Smooth muscle cell (in vitro differentiated cells): ENCODE data around the gene TBC1D2B. TPM values are rescaled to one million over a fixed set of nuclear protein-coding genes. Genes with fewer than 3 reads are reported as not detected.
"Not testable (repeated sequence)": the region's sequence is repeated elsewhere in the genome, so short reads cannot be mapped to it uniquely, and the experiment has no call there.

Experiments used
- DNase-seq: peaks from one replicate; lab custom pipeline; 2025; ENCODE audit not compliant: unreplicated experiment; lab: John Stamatoyannopoulos, UW
- H2AFZ ChIP-seq: fragments of 200-600 bp; sonication (generic); 2 replicates; pipeline ENCODE4 v1.6.0; 2016; ENCODE audit warnings: antibody characterized with exemption, low read depth, mild to moderate bottlenecking
- H3F3A ChIP-seq: fragments of 200-600 bp; sonication (generic); 2 replicates; pipeline ENCODE4 v1.6.0; 2017; ENCODE audit warnings: antibody characterized with exemption, low read depth
- H3K27ac ChIP-seq: fragments of 200-600 bp; sonication (generic); 2 replicates; pipeline ENCODE4 v1.5.1; 2016; ENCODE audit warnings: low read depth, mild to moderate bottlenecking
- H3K27me3 ChIP-seq: fragments of 200-600 bp; sonication (generic); 2 replicates; pipeline ENCODE4 v1.6.1; 2016; ENCODE audit warnings: low read depth, mild to moderate bottlenecking
- H3K36me3 ChIP-seq: fragments of 200-600 bp; sonication (generic); 2 replicates; pipeline ENCODE4 v1.5.1; 2016; ENCODE audit warnings: low read depth
- H3K4me1 ChIP-seq: fragments of 200-600 bp; sonication (generic); 2 replicates; pipeline ENCODE4 v1.5.1; 2016; ENCODE audit warnings: low read depth
- H3K4me2 ChIP-seq: fragments of 200-600 bp; sonication (generic); 2 replicates; pipeline ENCODE4 v1.6.0; 2016; ENCODE audit warnings: mild to moderate bottlenecking
- H3K4me3 ChIP-seq: fragments of 200-600 bp; sonication (generic); 2 replicates; pipeline ENCODE4 v1.5.1; 2016; ENCODE audit warnings: mild to moderate bottlenecking
- H3K79me2 ChIP-seq: fragments of 200-600 bp; sonication (generic); 2 replicates; pipeline ENCODE4 v1.6.0; 2016; ENCODE audit warnings: low read depth, mild to moderate bottlenecking
- H3K9ac ChIP-seq: fragments of 200-600 bp; sonication (generic); 2 replicates; pipeline ENCODE4 v1.6.0; 2016; ENCODE audit warnings: low read depth
- H3K9me3 ChIP-seq: fragments of 200-600 bp; sonication (generic); replicated peaks from 2 replicates; pipeline ENCODE4 v1.5.1; 2016; ENCODE audit warnings: low read depth
- H4K20me1 ChIP-seq: fragments of 200-600 bp; sonication (generic); 2 replicates; pipeline ENCODE4 v1.6.0; 2016; ENCODE audit warnings: low read depth
- WGBS: methylation state at CpG from one replicate; pipeline ENCODE4 v1.1.7; 2016; ENCODE audit warnings: low lambda C conversion rate; 5-methylcytosine and 5-hydroxymethylcytosine counted together
- polyA plus RNA-seq: library from polyadenylated mRNA; unstranded; fragments of >200 nt; fragmentation: Nextera tagmentation; extraction: Ambion mirVana; gene quantifications from 2 replicates; pipeline ENCODE4 v1.2.1, GENCODE V29; 2016
- total RNA-seq: library from RNA; depleted of rRNA; stranded (reverse); fragments of >200 nt; gene quantifications from 2 replicates; pipeline ENCODE4 v1.2.3, GENCODE V29; 2014
- TF ChIP-seq, protein P1 (sequence below): fragments of 200-600 bp; sonication (generic); IDR thresholded peaks from 2 replicates; pipeline ENCODE4 v1.5.1; 2017; ENCODE audit warnings: borderline replicate concordance, mild to moderate bottlenecking, antibody characterized with exemption; ENCODE audit not compliant: insufficient read depth, poor library complexity, severe bottlenecking

Gene TBC1D2B
- total and polyA plus RNA-seq, 2 experiments from 2014 or later: 14.2 to 19.4 TPM

DNA sequence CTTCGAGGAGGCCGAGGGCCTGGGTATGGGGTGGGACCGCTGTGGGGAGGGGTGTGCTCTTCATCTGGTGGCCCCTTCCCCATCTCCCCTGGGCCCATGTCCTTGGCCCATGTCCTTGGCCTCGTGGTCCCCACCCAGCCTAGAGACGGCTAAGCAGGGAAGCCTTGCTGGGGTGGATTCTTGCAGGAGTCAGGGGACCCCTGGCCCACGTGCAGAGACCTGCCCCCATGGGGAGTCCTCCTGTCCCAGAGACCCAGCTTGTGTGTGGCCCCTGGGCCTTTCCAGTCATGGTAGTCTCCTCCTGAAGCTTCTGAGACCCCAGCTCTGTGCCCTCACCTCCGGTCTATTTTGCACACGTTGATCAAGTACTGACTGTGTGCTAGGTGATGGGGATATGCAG, 97.4 kb downstream of the TBC1D2B start:
- H3K4me1 ChIP-seq: no peaks in the 10 kb centered on the region
- no peak overlapping the region for H3K27ac ChIP-seq
- no peak overlapping the region for H2AFZ ChIP-seq
- H3K9ac ChIP-seq: no peak overlapping the region
- H4K20me1 ChIP-seq: no peaks in the 10 kb centered on the region
- H3K27me3 ChIP-seq: no peaks in the 10 kb centered on the region
- H3K4me3 ChIP-seq: no peak overlapping the region
- no peaks in the 10 kb centered on the region for H3K36me3 ChIP-seq
- no peaks in the 10 kb centered on the region for H3F3A ChIP-seq
- no peaks in the 10 kb centered on the region for H3K9me3 ChIP-seq
- 95% methylated on average over 3 of the region's 8 CpGs for WGBS
- no peak for DNase-seq
- no peaks in the 10 kb centered on the region for H3K79me2 ChIP-seq
- TF ChIP-seq, protein P1, sequence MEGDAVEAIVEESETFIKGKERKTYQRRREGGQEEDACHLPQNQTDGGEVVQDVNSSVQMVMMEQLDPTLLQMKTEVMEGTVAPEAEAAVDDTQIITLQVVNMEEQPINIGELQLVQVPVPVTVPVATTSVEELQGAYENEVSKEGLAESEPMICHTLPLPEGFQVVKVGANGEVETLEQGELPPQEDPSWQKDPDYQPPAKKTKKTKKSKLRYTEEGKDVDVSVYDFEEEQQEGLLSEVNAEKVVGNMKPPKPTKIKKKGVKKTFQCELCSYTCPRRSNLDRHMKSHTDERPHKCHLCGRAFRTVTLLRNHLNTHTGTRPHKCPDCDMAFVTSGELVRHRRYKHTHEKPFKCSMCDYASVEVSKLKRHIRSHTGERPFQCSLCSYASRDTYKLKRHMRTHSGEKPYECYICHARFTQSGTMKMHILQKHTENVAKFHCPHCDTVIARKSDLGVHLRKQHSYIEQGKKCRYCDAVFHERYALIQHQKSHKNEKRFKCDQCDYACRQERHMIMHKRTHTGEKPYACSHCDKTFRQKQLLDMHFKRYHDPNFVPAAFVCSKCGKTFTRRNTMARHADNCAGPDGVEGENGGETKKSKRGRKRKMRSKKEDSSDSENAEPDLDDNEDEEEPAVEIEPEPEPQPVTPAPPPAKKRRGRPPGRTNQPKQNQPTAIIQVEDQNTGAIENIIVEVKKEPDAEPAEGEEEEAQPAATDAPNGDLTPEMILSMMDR: no peak
- H3K4me2 ChIP-seq: no peak overlapping the region

DNA sequence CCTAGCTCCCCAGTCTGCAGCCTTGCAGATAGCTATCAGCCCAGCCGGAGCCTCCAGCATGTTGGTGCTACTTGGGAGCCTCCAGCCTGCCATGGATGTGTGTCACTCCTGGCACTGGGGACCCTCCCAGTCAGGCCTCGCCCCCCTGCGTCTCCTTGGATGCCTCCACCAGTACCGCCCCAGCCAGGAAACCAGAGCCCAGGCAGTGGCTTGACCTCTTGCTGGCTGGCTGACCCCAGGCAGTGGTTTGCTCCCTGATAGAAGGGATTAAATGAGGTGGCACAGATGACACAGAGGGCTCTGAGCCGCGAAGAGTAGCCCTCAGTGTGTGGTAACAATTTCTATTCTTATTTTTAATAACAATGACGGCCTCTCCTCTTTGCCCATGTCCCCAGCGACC, 98.4 kb downstream of the TBC1D2B start:
- not testable (repeated sequence) for H3K27ac ChIP-seq, DNase-seq, H3K9ac ChIP-seq, H2AFZ ChIP-seq, H3K4me2 ChIP-seq, H3K4me1 ChIP-seq, H3K4me3 ChIP-seq, H3K27me3 ChIP-seq, H4K20me1 ChIP-seq, H3K79me2 ChIP-seq, H3F3A ChIP-seq, H3K36me3 ChIP-seq, H3K9me3 ChIP-seq
- WGBS: 56% methylated on average over 7 of the region's 8 CpGs

DNA sequence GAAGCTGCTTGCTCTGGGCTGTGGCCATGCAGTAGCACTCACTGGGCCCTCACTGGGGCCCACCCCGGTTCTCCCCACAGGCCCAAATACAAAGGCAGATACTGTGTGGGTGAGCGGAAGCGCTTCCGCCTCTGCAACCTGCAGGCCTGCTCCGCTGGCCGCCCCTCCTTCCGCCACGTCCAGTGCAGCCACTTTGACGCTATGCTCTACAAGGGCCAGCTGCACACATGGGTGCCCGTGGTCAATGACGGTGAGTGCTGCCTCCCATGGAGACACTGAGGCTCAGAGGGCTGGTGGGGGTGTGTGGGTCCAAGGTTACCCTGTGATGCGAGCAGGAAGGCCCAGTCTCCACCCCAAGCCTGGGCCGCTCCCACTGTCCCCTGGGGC, 98.8 kb downstream of the TBC1D2B start:
- not testable (repeated sequence) for H3K9me3 ChIP-seq, H3K4me3 ChIP-seq, H3K27me3 ChIP-seq, H3K9ac ChIP-seq, H3K27ac ChIP-seq, H3K79me2 ChIP-seq, H2AFZ ChIP-seq, H3K4me1 ChIP-seq, H3F3A ChIP-seq, DNase-seq, H3K36me3 ChIP-seq, H4K20me1 ChIP-seq, H3K4me2 ChIP-seq
- WGBS: 91% methylated on average over 6 of the region's 13 CpGs

DNA sequence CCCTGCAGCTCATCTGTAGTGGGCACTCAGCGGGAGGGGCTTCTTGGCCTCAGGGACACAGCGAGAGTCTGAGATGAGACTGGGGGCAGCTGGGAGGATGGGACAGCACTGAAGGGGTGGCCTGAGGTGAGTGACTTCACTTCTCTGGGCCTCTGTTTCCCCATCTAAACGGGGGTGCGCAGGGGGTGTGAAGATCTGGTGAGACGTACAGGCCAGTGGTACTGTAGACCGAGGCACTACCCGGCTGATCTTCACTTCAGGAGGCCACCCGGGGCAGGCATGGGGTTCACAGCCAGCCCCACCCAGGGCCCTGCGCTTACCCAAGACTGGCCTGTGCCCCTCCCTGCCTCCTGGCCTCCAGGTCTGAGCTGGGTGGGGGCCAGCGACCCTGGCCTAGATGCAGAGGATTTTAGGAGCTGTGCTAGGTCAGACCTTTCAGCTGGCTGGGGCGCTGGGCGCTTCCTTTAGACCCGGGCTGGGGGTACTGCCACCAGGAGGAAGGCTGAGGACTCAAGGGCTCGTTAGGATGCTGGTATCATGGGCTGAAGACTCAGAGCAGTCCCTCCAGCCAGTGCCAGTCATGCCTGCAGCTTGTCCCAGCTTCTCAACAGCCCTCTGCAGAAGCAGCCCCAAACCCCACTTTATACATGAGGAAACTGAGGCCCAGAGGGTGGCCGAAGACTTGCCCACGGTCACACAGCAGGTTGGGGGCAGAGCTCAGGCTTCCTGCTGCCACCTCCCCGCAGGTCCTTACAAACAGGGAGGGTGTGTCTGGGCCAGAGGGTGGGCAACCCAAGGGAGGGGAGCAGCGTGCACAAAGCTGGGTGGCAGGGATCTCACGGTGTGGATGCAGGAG, 99.4 kb downstream of the TBC1D2B start:
- not testable (repeated sequence) for H4K20me1 ChIP-seq, H3K4me1 ChIP-seq, H3K27me3 ChIP-seq, H3K4me3 ChIP-seq, H3F3A ChIP-seq, H3K9me3 ChIP-seq, H2AFZ ChIP-seq, H3K9ac ChIP-seq, H3K4me2 ChIP-seq, H3K36me3 ChIP-seq, H3K79me2 ChIP-seq, H3K27ac ChIP-seq, DNase-seq
- WGBS: 98% methylated on average over 17 of the region's 19 CpGs

DNA sequence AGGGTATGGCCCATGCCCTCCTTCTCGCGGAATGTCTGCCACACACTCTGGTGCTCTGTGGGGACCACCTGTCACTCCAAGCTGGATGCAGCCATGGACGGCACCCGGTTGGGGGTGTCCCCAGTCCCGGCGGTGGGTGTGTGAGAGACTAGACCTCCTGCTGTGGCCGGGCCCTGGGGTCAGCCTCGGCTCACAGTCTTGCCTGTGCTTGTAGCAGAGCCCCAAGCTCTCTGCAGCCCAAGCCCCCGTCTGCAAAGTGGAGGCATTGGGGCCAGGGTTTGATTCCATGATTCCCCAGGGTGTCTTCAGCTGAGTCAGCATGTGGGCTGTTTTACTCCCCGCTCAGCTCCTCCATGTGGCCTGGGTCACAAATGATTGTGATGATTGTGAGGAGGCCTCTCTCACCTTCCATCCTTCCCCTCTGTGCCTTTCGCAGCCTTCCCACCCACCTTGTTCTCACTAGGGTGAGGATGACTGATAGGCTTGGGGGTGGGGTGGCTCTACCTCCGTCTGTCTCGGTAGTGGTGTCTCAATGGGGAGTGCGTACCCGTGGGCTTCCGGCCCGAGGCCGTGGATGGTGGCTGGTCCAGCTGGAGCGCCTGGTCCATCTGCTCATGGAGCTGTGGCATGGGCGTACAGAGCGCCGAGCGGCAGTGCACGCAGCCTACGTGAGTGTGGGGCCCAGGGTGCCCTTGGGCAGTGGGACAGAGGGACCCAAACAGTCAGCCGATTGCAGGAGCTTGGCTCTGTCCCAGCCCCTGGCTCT, 100.6 kb downstream of the TBC1D2B start:
- not testable (repeated sequence) for H3K27ac ChIP-seq, H2AFZ ChIP-seq, H3K4me1 ChIP-seq, H3F3A ChIP-seq, DNase-seq, H4K20me1 ChIP-seq, H3K4me3 ChIP-seq, H3K4me2 ChIP-seq, H3K36me3 ChIP-seq, H3K79me2 ChIP-seq, H3K9me3 ChIP-seq, H3K27me3 ChIP-seq, H3K9ac ChIP-seq
- WGBS: 84% methylated on average over 25 of the region's 26 CpGs

DNA sequence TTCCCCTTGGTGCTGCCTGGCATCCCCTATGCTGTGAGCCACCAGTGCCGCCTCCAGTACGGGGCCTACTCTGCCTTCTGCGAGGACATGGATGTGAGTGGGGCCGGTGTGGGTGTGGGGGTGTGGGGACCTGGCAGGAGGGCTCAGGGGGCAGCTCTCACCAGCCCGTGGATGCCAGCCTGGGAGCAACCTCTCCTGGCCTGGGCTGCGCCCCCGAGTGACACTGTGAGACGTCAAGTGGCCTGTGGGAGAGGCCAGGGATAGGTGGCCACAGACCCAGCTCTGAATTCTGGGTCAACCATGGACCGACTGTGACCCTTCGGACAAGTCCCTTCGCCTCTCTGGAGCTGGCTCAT, 101.4 kb downstream of the TBC1D2B start:
- 93% methylated on average over 11 of the region's 11 CpGs for WGBS

More for the DNA sequence above, 101.4 kb downstream of the TBC1D2B start:
- H3K4me2 ChIP-seq, H3K36me3 ChIP-seq, H2AFZ ChIP-seq, H3K27ac ChIP-seq, H3K9me3 ChIP-seq, H4K20me1 ChIP-seq, H3K27me3 ChIP-seq, DNase-seq, H3K4me3 ChIP-seq, H3K4me1 ChIP-seq, H3K79me2 ChIP-seq, H3F3A ChIP-seq, H3K9ac ChIP-seq: not testable (repeated sequence)
